B cell (primary cell): Measurements from ENCODE around the gene MGME1. TPM values are rescaled to one million over a fixed set of nuclear protein-coding genes. Genes with fewer than 3 reads are reported as not detected.

Experiments used
- ATAC-seq: fragments of 200-7000 bp; cut with Tn5 transposase; one replicate; pipeline ENCODE4 v1.10.0; 2021; ENCODE audit warnings: low read depth, mild to moderate bottlenecking, moderate number of reproducible peaks, moderate library complexity
- CTCF ChIA-PET: fragments of 350-600 bp; sonication (Branson Sonifier 250); formaldehyde crosslinking; loops from one replicate; lab custom pipeline; 2021; ENCODE audit warnings: antibody characterized with exemption, inconsistent platforms; lab: Charles Lee
- POLR2A ChIA-PET: fragments of 350-600 bp; sonication (Branson Sonifier 250); formaldehyde crosslinking; loops from one replicate; lab custom pipeline; 2021; ENCODE audit warnings: antibody characterized with exemption; lab: Charles Lee
- DNase-seq: peaks from one replicate; pipeline ENCODE4 v3.0.0; 2013
- H2AFZ ChIP-seq: 2 replicates; pipeline ENCODE4 v1.6.1; 2012; ENCODE audit warnings: mild to moderate bottlenecking, low read depth, low read length; ENCODE audit not compliant: insufficient read depth, poor library complexity, severe bottlenecking
- H3K27ac ChIP-seq, 2 donors: 1 replicate in 1 of 2; 2 replicates in 1 of 2; pipeline ENCODE4 v1.5.1; 2012 to 2013; ENCODE audit warnings: low read length in 2 of 2, mild to moderate bottlenecking in 2 of 2, moderate library complexity in 1 of 2
- H3K27me3 ChIP-seq, 4 experiments: fragments of 200-600 bp in 1 of 4; sonication (generic) in 1 of 4; replicated peaks in 1 of 4; 1 replicate in 2 of 4; 2 replicates in 2 of 4; pipeline versions ENCODE4 v1.6.1 to v1.7.0; 2013 to 2016; ENCODE audit warnings: low read length in 3 of 4, mild to moderate bottlenecking in 2 of 4, mixed read lengths in 1 of 4, moderate library complexity in 1 of 4; ENCODE audit not compliant: insufficient read depth in 4 of 4, control insufficient read depth in 3 of 4; ENCODE audit errors: control extremely low read depth in 1 of 4
- H3K36me3 ChIP-seq, 2 experiments: replicated peaks in 1 of 2; 1 replicate in 1 of 2; 2 replicates in 1 of 2; pipeline versions ENCODE4 v1.6.1 to v1.7.1; 2013; ENCODE audit warnings: low read length in 1 of 2; ENCODE audit not compliant: insufficient read depth in 2 of 2, control insufficient read depth in 1 of 2; ENCODE audit errors: control extremely low read depth in 1 of 2, extremely low read depth in 1 of 2
- H3K4me1 ChIP-seq, 2 donors: fragments of 200-600 bp in 1 of 2; sonication (generic) in 1 of 2; 1 replicate in 1 of 2; 2 replicates in 1 of 2; pipeline versions ENCODE4 v1.5.1 to v1.6.1; 2013 to 2017; ENCODE audit warnings: low read length in 2 of 2; ENCODE audit not compliant: control insufficient read depth in 2 of 2, insufficient read depth in 2 of 2
- H3K4me2 ChIP-seq: replicated peaks from 2 replicates; pipeline ENCODE3; 2012; ENCODE audit warnings: mild to moderate bottlenecking, low read depth, low read length; ENCODE audit not compliant: poor library complexity, severe bottlenecking
- H3K4me3 ChIP-seq, 5 experiments: fragments of 200-600 bp in 1 of 5; sonication (generic) in 1 of 5; 1 replicate in 3 of 5; 2 replicates in 2 of 5; pipeline versions ENCODE4 v1.5.1 to v1.7.0; 2011 to 2016; ENCODE audit warnings: low read length in 4 of 5, mild to moderate bottlenecking in 4 of 5, low read depth in 2 of 5, control low read depth in 1 of 5, moderate library complexity in 1 of 5; ENCODE audit not compliant: insufficient read depth in 1 of 5; ENCODE audit errors: control extremely low read depth in 1 of 5, extremely low read depth in 1 of 5
- H3K79me2 ChIP-seq: fragments of 200-600 bp; sonication (generic); one replicate; pipeline ENCODE4 v1.6.0; 2016; ENCODE audit warnings: low read length; ENCODE audit not compliant: control insufficient read depth, insufficient read depth
- H3K9ac ChIP-seq: fragments of 200-600 bp; sonication (generic); 2 replicates; pipeline ENCODE4 v1.6.1; 2017; ENCODE audit warnings: mild to moderate bottlenecking, low read length, moderate library complexity
- H3K9me3 ChIP-seq, 3 donors: one replicate each; pipeline versions ENCODE4 v1.6.1 to v1.7.1; 2013; ENCODE audit warnings: low read length in 2 of 3; ENCODE audit not compliant: control insufficient read depth in 2 of 3, insufficient read depth in 1 of 3; ENCODE audit errors: control extremely low read depth in 1 of 3
- H4K20me1 ChIP-seq: 2 replicates; pipeline ENCODE4 v1.6.0; 2012; ENCODE audit warnings: mild to moderate bottlenecking, low read length; ENCODE audit not compliant: insufficient read depth, control insufficient read depth, poor library complexity, severe bottlenecking
- H3K27ac Mint-ChIP-seq: one replicate; pipeline ENCODE4 v1.8.0; 2021; ENCODE audit warnings: mixed read lengths
- H3K27me3 Mint-ChIP-seq: one replicate; pipeline ENCODE4 v1.8.0; 2021; ENCODE audit warnings: mixed read lengths
- H3K4me1 Mint-ChIP-seq: one replicate; pipeline ENCODE4 v1.8.0; 2021; ENCODE audit warnings: mixed read lengths
- H3K4me3 Mint-ChIP-seq: one replicate; pipeline ENCODE4 v1.8.0; 2021; ENCODE audit warnings: mixed read lengths
- H3K9me3 Mint-ChIP-seq: one replicate; pipeline ENCODE4 v1.8.0; 2022; ENCODE audit warnings: mixed read lengths; ENCODE audit not compliant: insufficient read depth
- CTCF ChIP-seq: fragments of 200-600 bp; IDR thresholded peaks from one replicate; pipeline ENCODE4 v1.8.0; 2022; ENCODE audit warnings: antibody characterized with exemption, mild to moderate bottlenecking
- EZH2 ChIP-seq: IDR thresholded peaks from 2 replicates; pipeline ENCODE4 v1.6.1; 2012; ENCODE audit warnings: borderline replicate concordance, low read depth, mild to moderate bottlenecking, moderate library complexity, low read length; ENCODE audit not compliant: insufficient read depth, poor library complexity, severe bottlenecking
- whole genome bisulfite sequencing: methylation state at CpG from one replicate; pipeline ENCODE4 v1.1.5; 2013; ENCODE audit warnings: missing lambda C conversion rate; ENCODE audit not compliant: insufficient coverage; 5-methylcytosine and 5-hydroxymethylcytosine counted together
- intact Hi-C: fragments of 100-400 bp; cut with micrococcal nuclease; formaldehyde crosslinking; loops from one replicate; pipeline ENCODE4 v1.10.0; 2022
- polyA plus RNA-seq: library from polyadenylated mRNA; depleted of rRNA; stranded (reverse); fragments of >200 nt; gene quantifications from 2 replicates; pipeline ENCODE4 v1.2.3, GENCODE V29; 2012
- total RNA-seq, 2 donors: library from RNA; stranded (reverse); fragments of 120-200 nt in 1 of 2; gene quantifications; 1 replicate in 1 of 2; 2 replicates in 1 of 2; pipeline versions ENCODE4 v1.2.3 to v1.2.4, GENCODE V29; 2013 to 2022

Gene MGME1
- total and polyA plus RNA-seq, 2 donors (not counting 1 experiment from before 2014, with no cell fraction given), result 29.8 to 33.2 TPM

GRCh38 chr20:17992224-17992637, 23.4 kb downstream of the MGME1 start:
- peaks cover 15% of the 10 kb centered on the region for H3K4me1 Mint-ChIP-seq
- H3K27me3 Mint-ChIP-seq, result no peaks in the 10 kb centered on the region
- Histone ChIP-seq H3K4me1 (peaks cover 9 to 10% of the 10 kb centered on the region in 2 donors), H3K4me2 (no peak overlapping the region), H4K20me1 (no peaks in the 10 kb centered on the region), H3K9ac (no peak overlapping the region), H3K27me3 (no peaks in the 10 kb centered on the region), H3K79me2 (peaks cover 10% of the 10 kb centered on the region), H2AFZ (no peak overlapping the region), H3K27ac (no peak overlapping the region), H3K36me3 (peaks cover 3 to 27% of the 10 kb centered on the region in 2 experiments), H3K9me3 (no peaks in the 10 kb centered on the region), H3K4me3 (no peak overlapping the region)
- H3K9me3 Mint-ChIP-seq, result no peaks in the 10 kb centered on the region
- no peak overlapping the region for H3K4me3 Mint-ChIP-seq
- no peak for DNase-seq
- ChIA-PET CTCF (interaction anchor here (1.0 to 1.8 kb wide), 3 partner anchors 16 to 488 kb away, joined by 3 to 6 read pairs (median 3); no protein-coding TSS in a partner anchor), POLR2A (interaction anchor here (0.6 kb wide), 1 partner anchor 486 kb away, joined by 3 read pairs; no protein-coding TSS in a partner anchor)
- no peak for TF ChIP-seq EZH2
- TF ChIP-seq CTCF, result no peak
- intact Hi-C loops, result no loop called here
- 79% methylated on average over 6 of the region's 6 CpGs for whole genome bisulfite sequencing
- no peak for ATAC-seq
- no peak overlapping the region for H3K27ac Mint-ChIP-seq

GRCh38 chr20:17992847-17993513, 24.2 kb downstream of the MGME1 start:
- no peak overlapping the region for H3K4me3 Mint-ChIP-seq
- no peak overlapping the region for H2AFZ ChIP-seq
- CTCF ChIA-PET, result interaction anchor here (1.0 to 8.0 kb wide), 7 partner anchors 17 to 487 kb away, joined by 3 to 54 read pairs (median 6); partner anchors contain the start of genes MGME1, RRBP1 and SNX5

More at GRCh38 chr20:17992847-17993513, 24.2 kb downstream of the MGME1 start:
- WGBS, result no CpG with 5 or more reads among the region's 5 CpGs
- H3K9me3 ChIP-seq, result no peaks in the 10 kb centered on the region
- no peaks in the 10 kb centered on the region for H3K27me3 Mint-ChIP-seq
- no peaks in the 10 kb centered on the region for H4K20me1 ChIP-seq
- H3K27me3 ChIP-seq, result no peaks in the 10 kb centered on the region
- intact Hi-C loops, result no loop called here
- H3K4me1 ChIP-seq, result peaks cover 16% of the 10 kb centered on the region in 2 donors
- H3K27ac Mint-ChIP-seq, result no peak overlapping the region
- no peak overlapping the region for H3K9ac ChIP-seq
- H3K36me3 ChIP-seq, result peaks cover 1 to 25% of the 10 kb centered on the region in 2 experiments
- no peak overlapping the region for H3K4me3 ChIP-seq
- peaks cover 20% of the 10 kb centered on the region for H3K4me1 Mint-ChIP-seq
- DNase-seq, result no peak
- TF ChIP-seq CTCF (no peak), EZH2 (no peak)
- POLR2A ChIA-PET, result no interaction called here
- no peak overlapping the region for H3K4me2 ChIP-seq
- no peak for ATAC-seq
- H3K79me2 ChIP-seq, result peaks cover 3% of the 10 kb centered on the region
- H3K9me3 Mint-ChIP-seq, result no peaks in the 10 kb centered on the region
- H3K27ac ChIP-seq, result no peak overlapping the region
